CD4-positive, alpha-beta T cell treated with Interleukin-21 for 1 hour (primary cell): ENCODE results near the gene MRPL21.
A peak's percentile ranks its signal among the peaks of the same experiment; 100 is the strongest.
"Not testable (repeated sequence)": the region's sequence is repeated elsewhere in the genome, so short reads cannot be mapped to it uniquely, and the experiment has no call there.

Experiments
- DNase-seq: peaks from one replicate; pipeline ENCODE4 v3.0.0-alpha.2; 2020

The MRPL21 gene

DNA sequence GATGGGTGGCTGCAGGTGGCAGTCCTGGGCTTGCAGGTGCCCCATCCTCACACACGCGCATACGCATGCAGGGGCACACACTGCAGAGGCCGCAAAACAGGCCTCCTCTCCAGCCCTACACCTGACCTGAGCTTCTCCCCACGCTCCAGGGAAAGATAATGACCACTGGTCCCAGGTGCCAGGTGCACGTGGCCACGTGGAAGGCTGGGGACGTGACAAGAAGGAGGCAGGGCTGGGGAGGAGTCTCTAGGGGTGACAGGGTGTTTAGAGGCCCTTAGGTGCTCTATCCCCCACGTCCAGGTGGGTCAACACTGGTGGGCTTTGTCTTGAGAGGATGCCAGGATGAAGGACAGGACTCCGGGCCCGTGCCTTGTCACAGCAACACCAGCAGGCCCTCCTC is 38.4 kb downstream of the MRPL21 start:
- no peak for DNase-seq

DNA sequence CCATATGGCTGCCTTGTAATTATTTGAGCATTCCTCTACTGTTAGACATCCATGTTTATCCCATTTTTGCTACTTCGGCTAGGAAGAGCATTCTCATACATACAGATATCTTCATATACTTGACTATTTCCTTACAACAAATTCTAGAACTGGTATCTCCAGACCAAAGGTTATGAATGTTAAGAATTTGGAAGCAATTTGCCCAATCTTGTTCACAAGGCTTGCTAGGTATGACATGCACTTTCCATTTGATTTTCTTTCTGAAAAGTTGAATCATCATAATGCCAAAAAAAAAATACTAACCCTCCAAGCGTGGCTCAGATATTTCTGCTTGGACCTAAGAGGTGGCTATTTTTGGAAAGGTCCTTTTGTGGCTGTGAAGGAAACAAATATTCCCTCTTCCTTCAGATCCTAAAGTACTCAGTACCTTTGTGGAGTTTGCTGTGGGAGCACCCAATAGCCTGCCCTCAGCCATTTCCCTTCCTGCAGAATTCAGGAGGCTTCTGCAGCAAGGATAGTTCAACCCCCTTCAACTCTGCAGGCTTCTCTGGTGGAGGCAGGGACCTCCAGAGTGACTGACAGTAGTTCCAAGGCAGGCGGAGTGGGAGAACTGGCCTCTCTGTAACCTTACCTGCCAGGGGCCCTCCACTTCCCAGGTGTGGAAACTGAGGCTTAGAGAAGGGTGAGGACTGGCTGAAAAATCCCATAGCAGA is 39.9 kb downstream of the MRPL21 start:
- no peak for DNase-seq

DNA sequence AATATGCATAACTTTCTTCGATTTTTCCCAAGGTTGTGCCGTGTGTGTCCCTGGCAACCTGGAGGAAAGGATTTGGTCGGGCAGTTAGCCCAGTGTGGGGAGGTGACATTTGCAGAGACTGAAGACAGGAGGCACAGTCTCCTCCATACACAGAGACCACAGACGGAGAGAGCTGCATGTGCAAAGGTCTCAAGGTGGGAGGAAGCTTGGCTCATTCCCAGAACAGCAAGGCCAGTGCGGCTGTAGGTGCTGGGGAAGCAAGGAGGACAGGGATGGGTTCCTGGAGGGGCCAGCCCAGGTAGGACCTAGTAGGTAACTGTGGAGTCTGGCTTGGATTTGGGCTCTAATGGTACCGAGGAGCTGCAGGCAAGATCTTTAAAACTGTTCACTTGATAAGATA is 41.2 kb downstream of the MRPL21 start:
- no peak for DNase-seq

DNA sequence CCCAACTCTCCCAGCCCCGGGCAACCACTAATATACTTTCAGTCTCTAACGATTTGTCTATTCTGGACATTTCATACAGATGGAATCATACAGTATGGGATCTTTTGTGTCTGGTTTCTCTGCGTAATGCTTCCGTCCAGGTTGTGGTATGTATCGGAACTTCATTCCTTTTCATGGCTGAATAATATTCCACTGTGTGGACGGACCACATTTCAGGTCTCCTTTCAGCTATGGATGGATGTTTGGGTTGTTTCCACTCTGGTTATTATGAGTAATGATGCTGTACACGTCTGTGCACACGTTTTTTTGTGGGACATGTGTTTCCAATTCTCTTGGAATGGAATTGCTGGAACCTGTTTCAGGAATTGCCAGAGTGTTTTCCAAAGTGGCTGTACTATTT is 44.5 kb downstream of the MRPL21 start:
- DNase-seq: no peak

DNA sequence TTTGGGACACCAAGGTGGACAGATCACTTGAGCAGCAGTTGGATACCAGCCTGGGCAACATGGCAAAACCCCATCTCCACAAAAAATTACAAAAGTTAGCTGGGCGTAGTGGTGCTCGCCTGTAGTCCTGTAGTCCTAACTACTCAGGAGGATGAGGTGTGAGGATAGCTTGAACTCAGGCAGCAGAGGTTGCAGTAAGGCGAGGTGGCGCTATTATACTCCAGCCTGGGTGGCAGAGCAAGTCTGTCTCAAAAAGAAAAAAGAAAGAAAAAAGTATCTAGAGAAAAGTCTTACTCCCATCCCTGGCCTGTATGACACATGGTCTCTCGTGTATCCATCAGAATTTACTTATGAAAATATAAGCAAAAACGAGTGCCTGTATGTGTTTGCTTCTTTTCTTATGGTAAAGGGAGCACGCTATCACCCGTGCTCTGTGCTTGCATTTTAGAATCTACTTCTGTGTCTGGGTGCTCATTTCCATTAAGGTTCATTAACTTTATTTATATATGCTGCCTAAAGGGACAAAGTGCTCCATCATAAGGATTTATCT is 46.5 kb downstream of the MRPL21 start:
- no peak for DNase-seq

DNA sequence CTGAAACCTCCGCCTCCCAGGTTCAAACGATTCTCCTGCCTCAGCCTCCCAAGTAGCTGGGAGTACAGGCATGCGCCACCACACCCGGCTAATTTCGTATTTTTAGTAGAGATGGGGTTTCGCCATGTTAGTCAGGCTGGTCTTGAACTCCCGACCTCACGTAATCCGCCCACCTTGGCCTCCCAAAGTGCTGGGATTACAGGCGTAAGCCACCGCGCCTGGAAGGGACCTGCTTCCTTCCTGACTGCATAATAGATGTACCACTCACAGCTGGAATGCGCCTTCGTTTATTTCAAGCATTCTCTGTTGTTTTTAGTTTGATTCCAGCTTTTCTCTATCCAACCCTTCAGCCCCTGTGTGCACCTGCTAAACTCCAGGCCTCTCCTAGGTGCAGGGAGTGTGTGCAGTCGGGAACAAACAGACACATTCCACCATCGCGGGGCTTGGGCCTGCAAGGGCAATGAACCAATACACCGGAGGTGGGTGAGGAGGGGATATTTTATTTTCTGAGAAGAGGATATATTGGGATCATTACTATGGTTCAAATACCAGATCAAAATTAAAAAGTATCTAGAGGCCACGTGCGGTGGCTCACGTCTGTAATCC is 47.1 kb downstream of the MRPL21 start:
- not testable (repeated sequence) for DNase-seq

DNA sequence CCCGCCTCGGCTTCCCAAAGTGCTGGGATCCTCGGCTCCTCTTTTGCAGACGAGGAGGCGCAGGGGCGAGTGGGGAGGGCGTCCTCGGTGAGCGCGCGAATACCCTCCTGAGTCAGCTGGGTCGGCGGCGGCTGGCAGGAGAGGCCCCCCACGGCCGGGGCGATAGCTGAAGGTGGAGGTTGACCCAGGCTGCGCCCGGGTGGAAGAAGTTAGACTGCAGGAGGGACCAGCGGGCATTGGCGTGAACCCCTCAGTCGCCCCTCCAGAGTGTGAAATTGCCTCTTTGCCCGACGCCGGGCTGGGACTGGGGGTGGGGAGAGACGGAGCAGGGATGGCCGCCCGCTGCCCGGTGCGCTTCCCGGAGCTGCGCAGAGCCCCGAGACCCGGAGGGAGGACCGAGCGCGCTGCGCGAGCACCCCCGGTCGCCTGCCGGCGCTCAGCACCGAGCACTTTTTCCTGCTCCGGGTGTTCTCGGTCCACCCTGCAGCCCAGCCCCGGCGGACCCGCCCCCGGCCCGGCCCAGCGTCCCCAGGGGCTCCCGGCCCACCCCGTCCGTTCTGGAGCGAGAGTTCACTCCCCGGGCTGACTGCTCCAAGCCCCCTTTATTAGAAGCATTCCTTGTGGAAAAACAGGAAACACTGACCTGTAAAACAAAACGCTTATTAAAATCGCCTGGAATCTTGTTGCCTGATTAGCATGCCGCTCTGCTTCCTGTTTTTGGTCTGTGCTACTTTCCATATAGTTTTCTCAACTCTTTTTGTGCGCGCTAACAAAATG is 48.2 kb downstream of the MRPL21 start:
- peak; percentile 37 for DNase-seq

DNA sequence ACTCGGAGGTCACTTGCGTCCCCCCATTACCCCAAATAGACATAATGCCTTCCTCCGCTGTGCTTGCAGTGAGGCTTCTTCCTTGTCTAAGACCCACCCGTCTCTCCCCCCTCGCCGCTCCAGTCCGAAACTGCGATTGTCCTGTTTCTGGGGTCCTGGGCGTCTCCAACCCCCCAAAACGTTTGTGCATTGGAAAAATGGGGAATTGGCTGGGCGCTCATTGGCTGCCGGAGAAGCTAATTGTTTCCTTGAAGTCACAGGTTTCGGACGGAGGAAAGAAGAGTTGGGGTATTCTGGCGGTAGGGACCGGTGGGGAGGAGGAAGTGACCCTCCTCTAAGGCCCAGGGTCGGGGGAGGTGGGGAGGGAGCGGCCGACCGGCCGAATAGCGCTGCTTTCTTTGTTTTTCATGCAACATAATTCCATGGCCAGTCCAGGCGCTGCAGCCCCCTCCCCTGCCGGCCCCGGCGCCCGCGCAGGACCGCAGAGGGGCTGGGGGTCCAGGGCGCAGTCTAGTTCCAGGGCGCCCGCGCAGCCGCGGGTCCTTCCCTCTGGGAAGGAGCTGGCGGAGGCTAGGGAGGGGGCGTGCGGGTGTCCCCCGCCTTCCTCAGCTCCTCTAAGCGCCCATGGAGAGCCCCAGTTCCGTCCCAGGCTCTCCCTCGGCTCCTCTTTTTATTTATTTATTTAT is 49.2 kb downstream of the MRPL21 start:
- no peak for DNase-seq

DNA sequence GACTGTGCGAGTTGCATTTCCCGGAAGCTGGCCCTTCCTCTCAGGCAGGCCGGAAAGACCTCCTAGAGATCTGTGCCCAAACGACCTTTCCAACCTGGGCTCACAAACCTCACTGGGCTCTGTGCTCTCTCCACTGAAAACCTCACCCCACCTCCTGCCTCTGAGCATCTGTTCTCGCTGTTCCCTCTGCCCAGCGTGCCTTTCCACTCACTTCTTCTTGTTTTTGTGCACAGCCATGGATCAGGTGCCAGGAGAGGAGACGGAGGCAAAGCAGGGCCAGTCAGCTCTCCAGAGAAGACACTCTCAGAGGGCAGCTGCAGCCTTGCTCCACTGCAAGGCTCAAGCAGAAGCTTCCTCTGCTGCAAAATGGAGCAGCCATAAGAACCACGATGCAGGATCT is 51.0 kb downstream of the MRPL21 start:
- DNase-seq: no peak

DNA sequence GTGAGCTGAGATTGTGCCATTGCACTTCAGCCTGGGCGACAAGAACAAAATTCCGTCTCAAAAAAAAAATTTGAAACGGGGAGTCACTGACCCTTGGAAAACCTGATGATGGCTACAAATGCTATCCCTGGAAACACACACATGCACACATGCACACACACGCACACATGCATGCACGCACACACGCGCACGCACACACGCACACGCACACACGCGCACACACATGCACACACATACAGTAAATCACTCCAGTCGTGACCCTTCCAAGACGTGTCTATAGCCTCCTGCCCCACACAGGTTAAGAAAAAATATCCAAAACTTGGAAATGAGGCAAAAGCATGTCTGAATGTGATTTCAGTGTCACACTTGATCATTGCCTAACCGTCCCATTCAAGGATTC is 55.2 kb downstream of the MRPL21 start:
- DNase-seq: no peak

DNA sequence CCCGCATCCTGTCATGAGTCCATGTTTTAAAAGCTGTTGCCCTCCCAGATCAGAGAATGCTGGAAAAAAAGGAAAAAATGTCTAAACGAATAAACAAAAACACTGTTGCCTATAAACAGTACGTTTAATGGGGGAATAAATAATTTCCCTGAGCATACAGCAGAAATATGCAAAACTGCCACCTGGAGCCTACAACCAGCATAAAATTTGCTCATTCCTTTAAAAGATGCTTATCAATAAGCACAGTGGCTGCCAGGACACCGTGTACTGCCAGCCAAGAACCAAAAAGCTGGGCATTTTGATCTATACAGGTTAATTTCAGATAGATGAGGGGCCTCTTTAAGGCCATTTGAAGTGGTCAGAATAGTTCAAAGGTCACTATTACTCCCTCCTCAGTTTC is 56.2 kb downstream of the MRPL21 start:
- DNase-seq: no peak

DNA sequence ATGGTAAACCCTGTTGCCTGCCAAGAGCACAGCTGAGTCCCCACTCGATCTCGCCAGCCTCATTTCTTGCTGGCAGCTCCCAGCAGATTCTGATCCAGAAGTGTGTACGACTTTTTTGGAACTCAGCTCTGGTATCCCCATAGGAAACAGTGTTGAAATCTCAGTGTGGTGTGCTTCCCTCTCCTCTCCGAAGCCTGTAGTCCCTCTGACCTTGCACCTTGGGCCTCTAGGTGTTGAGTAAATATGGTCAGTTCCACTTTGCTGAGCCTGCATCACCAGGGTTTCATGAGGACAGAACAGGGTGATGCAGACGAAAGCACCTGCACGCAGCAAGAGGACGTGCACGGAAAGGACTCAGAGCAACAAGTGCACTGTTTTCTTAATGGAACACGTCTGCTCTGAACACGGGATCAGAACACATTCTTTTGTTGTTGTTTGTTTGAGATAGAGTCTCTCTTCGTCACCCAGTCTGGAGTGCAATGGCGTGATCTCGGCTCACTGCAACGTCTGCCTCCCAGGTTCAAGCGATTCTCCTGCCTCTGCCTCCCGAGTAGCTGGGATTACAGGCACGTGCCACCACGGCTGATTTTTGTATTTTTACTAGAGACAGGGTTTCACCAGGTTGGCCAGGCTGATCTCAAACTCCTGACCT is 58.2 kb downstream of the MRPL21 start:
- no peak for DNase-seq

DNA sequence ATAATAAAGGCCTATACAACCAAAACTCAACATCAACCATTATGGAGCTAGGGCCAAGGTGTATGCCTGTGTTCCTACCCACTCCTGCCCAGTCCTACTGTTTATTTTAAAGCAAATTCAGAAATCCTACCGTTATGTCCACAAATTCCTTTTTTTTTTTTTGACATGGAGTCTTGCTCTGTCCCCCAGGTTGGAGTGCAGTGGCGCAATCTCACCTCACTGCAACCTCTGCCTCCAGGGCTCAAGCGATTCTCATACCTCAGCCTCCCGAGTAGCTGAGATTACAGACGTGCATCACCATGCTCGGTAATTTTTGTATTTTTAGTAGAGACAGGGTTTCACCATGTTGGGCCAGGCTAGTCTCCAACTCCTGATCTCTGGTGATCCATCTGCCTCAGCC is 58.8 kb downstream of the MRPL21 start:
- DNase-seq: no peak

DNA sequence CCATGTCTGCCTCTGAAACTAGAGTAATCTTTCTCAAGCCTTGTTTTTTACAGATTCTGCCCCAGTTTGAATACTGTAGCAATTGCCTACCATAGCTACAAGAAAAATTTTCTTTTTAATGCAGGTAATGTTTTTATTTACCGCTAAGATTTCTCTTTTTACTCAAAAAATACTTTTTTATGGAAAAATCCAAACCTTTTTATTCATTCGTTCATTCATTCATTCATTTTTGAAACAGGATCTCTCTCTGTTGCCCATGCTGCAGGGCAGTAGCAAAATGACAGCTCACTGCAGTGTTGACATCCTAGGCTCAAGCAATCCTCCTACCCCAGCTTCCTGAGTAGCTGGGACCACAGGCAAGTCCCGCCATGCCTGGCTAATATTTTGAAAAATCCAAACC is 59.3 kb downstream of the MRPL21 start:
- DNase-seq: no peak

DNA sequence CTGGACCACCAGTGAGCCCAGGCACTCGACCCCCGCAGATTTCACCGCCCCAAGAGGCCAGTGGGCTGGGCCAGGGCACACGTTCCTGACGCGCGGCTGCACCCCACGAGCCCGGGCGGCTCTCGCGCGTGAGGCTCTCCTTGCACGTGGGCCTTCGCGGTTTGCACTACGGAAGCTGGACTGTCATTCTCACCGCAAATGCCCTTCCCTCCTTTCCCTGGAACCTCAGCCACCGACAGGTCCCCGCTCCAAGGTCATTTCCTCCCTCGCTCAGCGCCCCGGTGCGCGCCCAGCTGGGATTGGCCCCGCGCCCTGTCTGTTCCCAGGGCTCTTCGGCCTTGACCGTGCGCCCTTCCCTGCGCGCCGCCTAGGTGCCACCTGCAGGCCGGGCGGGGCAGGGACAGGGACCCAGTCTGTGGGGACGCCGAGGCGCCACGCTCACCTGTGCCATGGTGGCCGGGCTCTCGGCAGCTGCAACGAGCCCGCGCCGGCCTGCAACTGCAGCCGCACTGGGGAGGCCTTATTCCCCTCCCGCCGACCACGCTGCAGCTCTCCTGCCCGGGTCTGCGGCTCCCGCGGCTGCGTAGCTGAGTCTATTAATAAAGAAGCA is 59.8 kb downstream of the MRPL21 start:
- DNase-seq: peak; percentile 77

DNA sequence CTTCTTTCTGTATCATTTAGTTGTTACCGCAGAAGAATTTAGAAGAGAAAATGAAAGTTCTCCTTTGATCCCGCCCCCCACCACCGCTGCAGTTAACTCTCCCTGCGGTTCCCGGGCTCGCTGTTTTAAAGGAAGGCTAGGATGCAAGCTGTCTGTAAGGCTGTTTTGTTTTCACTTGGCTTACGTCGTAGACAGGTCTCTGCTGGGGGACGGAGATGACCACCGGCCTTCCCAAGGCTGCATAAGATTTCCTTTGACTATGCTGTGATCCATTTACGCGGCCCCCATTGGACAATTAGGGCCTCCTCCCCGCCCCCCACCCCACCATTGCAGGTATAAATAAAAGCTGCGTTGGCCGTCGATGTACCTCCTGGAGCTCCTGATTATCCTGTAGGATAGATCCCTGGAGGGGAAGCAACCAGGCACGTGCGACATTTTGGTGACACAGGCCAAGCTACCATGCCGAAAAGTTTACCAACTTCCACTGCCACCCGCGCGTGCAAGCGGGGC is 60.5 kb downstream of the MRPL21 start:
- peak; percentile 55 for DNase-seq

DNA sequence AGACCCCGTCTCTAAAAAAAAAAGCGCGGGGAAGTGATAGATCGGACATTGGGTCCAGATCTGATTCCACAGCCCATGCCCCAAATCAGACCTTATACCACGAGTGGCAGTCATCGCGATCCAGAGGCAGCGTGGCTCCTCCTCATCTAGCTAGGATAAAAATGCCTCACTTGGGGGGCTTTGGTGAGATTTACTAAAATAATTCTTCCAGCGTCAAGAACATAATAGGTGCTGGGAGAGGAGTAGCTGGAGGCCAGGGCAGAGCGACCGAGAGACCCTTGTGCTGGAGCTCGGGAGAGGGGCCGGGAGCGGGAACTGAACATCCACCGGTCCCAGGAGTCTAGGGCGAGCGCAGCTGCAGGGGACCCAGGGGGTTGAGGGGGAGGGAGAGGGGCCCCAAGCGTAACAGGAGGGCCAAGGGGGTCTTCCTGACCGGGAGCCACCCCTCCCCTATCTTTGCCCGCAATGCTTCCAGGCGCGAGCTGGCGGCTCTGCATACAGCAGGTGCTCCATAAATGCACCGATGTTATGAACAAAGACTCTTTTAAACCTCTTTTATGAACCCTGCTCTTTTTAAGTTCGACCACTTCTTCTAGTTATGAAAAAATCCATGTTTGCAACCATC is 61.1 kb downstream of the MRPL21 start:
- DNase-seq: no peak

DNA sequence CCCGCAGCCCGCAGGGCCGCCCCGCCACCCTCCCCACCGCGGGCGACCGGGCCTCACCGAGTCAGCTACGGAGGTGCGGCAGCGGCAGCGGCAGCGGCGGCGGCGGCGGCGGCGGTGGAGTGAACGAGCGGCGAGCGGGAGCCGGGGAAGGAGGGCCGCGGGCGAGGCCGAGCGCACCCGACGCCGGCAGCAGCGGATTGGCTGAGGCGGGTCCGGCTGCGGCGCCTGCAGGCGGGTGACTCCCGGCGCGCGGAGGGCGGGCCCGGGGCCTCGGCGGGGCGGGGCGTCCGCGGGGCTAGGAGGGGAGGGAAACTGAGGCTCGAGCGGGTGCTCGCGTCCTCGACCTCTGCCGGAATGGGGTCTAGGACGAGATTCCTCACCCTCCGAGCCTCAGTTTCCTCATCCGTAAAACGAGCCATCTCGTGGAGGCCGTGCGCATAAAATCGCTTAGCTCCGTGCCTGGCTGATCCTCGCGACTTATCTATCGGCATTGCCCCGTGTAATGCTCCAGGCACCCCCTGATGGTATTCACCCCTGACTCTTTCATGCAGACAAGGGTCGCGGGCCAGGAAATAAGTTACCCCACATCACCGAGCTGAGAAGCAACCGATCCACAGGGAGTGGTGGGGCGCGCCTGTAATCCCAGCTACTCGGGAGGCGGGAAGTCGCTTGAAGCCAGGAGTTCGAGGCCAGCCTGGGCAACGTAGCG is 61.8 kb downstream of the MRPL21 start, which contains the start of gene CPT1A:
TSS of gene CPT1A (minus strand) at position 199 of the 709 bp plus-strand sequence. CDS start 26,442 bp downstream, outside the sequence.
- peak; percentile 75 for DNase-seq
